DND-41 (cell line): ENCODE measurements around the gene DIAPH1.

Experiments
- ATAC-seq: fragments of 200-7000 bp; cut with Tn5 transposase; 3 replicates; pipeline ENCODE4 v1.9.1; 2021; ENCODE audit warnings: low read depth; ENCODE audit not compliant: insufficient read depth
- DNase-seq: peaks from one replicate; pipeline ENCODE4 v3.0.0-alpha.2; 2020
- H2AFZ ChIP-seq: 2 replicates; pipeline ENCODE4 v1.6.0; 2012; ENCODE audit warnings: low read depth, low read length
- H3K27ac ChIP-seq: 2 replicates; pipeline ENCODE4 v1.5.1; 2012; ENCODE audit warnings: low read length, inconsistent platforms
- H3K27me3 ChIP-seq: fragments of 200-600 bp; sonication (generic); 2 replicates; pipeline ENCODE4 v1.6.0; 2012; ENCODE audit warnings: low read length, mild to moderate bottlenecking, inconsistent platforms; ENCODE audit not compliant: insufficient read depth, poor library complexity
- H3K36me3 ChIP-seq: 2 replicates; pipeline ENCODE4 v1.5.1; 2012; ENCODE audit warnings: low read length, inconsistent platforms; ENCODE audit not compliant: insufficient read depth
- H3K4me1 ChIP-seq: 2 replicates; pipeline ENCODE4 v1.5.1; 2012; ENCODE audit warnings: mild to moderate bottlenecking, low read length; ENCODE audit not compliant: insufficient read depth
- H3K4me2 ChIP-seq: 2 replicates; pipeline ENCODE4 v1.6.0; 2012; ENCODE audit warnings: mild to moderate bottlenecking, moderate library complexity, low read length, inconsistent platforms; ENCODE audit not compliant: insufficient read depth
- H3K4me3 ChIP-seq, 2 experiments: fragments of 200-600 bp in 1 of 2; shearing (Covaris generic) in 1 of 2; 2 replicates each; pipeline ENCODE4 v1.5.1; 2012 to 2016; ENCODE audit warnings: inconsistent platforms in 2 of 2, low read length in 2 of 2, mild to moderate bottlenecking in 2 of 2, low read depth in 1 of 2, moderate library complexity in 1 of 2
- H3K79me2 ChIP-seq: 2 replicates; pipeline ENCODE4 v1.6.0; 2012; ENCODE audit warnings: low read length, inconsistent platforms; ENCODE audit not compliant: insufficient read depth
- H3K9ac ChIP-seq: 2 replicates; pipeline ENCODE4 v1.6.0; 2012; ENCODE audit warnings: low read depth, mild to moderate bottlenecking, inconsistent platforms, low read length, moderate library complexity
- H3K9me3 ChIP-seq: 2 replicates; pipeline ENCODE4 v1.5.1; 2012; ENCODE audit warnings: low read length, moderate library complexity, mild to moderate bottlenecking, inconsistent platforms; ENCODE audit not compliant: insufficient read depth, severe bottlenecking
- H4K20me1 ChIP-seq: 2 replicates; pipeline ENCODE4 v1.6.0; 2012; ENCODE audit warnings: low read length; ENCODE audit not compliant: insufficient read depth
- EZH2 ChIP-seq: IDR thresholded peaks from 3 replicates; pipeline ENCODE4 v1.6.1; 2012; ENCODE audit warnings: borderline replicate concordance, low read depth, mild to moderate bottlenecking, moderate library complexity, low read length, inconsistent platforms; ENCODE audit not compliant: severe bottlenecking
- TF ChIP-seq, protein P1 (sequence below): IDR thresholded peaks from 2 replicates; pipeline ENCODE4 v1.5.1; 2012; ENCODE audit warnings: borderline replicate concordance, low read length, moderate library complexity, mild to moderate bottlenecking; ENCODE audit not compliant: poor library complexity, severe bottlenecking; ENCODE audit errors: extremely low read depth

DIAPH1 gene

DNA sequence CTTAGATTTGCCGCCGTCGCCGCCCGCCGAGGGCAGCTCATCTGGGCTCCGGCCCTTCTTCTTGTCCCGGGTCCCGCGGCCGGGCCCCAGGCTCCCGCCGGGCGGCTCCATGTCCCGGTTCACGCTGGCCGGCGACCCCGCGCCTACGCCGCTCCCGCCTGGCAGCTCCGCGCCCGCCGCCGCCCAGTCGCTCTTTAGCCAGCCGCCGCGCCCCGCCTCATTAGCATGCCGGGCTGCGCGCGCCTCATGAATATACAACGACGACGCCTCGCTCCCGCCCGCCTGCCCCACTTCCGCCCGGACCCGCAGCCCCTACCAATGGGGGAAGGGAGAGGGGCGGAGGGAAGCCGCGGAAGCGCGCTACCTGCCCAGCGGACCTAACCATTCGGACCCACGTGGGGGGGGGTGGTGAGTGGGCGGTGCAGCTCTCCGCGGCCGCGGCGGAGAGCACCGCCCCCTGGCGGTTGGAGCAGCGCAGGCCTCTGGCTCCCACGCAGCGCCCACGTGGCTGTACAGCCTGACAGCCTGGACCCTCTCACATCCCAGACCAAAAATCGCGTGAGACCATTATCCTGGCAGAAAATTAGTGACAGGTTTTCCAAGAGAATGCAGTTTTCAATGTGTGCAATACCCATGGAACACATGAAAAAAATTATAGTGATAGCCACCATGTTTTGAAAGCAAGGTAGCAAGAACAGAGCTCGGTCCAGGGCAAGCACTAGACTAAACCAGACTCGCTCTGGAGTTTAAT, at the start of gene DIAPH1:
Gene DIAPH1, minus strand, starts transcription at position 197 of the 751 bp plus-strand sequence. Its CDS starts 86 bp downstream, at position 111.
- H3K79me2 ChIP-seq: peaks cover 51% of the 10 kb centered on the region
- H3K4me1 ChIP-seq: peaks cover 44% of the 10 kb centered on the region
- H2AFZ ChIP-seq: peak within 1 kb of the TSS; percentile 74
- H3K9me3 ChIP-seq: no peaks in the 10 kb centered on the region
- no peaks in the 10 kb centered on the region for H3K27me3 ChIP-seq
- peaks cover 14% of the 10 kb centered on the region; the same call in 1 of the 2 replicates for H4K20me1 ChIP-seq
- H3K4me2 ChIP-seq: peak within 1 kb of the TSS; percentile 77
- peak; percentile 97 for DNase-seq
- H3K9ac ChIP-seq: peak within 1 kb of the TSS; percentile 97
- TF ChIP-seq, protein P1, sequence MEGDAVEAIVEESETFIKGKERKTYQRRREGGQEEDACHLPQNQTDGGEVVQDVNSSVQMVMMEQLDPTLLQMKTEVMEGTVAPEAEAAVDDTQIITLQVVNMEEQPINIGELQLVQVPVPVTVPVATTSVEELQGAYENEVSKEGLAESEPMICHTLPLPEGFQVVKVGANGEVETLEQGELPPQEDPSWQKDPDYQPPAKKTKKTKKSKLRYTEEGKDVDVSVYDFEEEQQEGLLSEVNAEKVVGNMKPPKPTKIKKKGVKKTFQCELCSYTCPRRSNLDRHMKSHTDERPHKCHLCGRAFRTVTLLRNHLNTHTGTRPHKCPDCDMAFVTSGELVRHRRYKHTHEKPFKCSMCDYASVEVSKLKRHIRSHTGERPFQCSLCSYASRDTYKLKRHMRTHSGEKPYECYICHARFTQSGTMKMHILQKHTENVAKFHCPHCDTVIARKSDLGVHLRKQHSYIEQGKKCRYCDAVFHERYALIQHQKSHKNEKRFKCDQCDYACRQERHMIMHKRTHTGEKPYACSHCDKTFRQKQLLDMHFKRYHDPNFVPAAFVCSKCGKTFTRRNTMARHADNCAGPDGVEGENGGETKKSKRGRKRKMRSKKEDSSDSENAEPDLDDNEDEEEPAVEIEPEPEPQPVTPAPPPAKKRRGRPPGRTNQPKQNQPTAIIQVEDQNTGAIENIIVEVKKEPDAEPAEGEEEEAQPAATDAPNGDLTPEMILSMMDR: peak; percentile 99
- TF ChIP-seq EZH2: no peak
- H3K36me3 ChIP-seq: peaks cover 51% of the 10 kb centered on the region
- peak; percentile 93 for ATAC-seq
- H3K4me3 ChIP-seq: peak within 1 kb of the TSS; percentile 69 to 87
- H3K27ac ChIP-seq: peak within 1 kb of the TSS; percentile 75

DNA sequence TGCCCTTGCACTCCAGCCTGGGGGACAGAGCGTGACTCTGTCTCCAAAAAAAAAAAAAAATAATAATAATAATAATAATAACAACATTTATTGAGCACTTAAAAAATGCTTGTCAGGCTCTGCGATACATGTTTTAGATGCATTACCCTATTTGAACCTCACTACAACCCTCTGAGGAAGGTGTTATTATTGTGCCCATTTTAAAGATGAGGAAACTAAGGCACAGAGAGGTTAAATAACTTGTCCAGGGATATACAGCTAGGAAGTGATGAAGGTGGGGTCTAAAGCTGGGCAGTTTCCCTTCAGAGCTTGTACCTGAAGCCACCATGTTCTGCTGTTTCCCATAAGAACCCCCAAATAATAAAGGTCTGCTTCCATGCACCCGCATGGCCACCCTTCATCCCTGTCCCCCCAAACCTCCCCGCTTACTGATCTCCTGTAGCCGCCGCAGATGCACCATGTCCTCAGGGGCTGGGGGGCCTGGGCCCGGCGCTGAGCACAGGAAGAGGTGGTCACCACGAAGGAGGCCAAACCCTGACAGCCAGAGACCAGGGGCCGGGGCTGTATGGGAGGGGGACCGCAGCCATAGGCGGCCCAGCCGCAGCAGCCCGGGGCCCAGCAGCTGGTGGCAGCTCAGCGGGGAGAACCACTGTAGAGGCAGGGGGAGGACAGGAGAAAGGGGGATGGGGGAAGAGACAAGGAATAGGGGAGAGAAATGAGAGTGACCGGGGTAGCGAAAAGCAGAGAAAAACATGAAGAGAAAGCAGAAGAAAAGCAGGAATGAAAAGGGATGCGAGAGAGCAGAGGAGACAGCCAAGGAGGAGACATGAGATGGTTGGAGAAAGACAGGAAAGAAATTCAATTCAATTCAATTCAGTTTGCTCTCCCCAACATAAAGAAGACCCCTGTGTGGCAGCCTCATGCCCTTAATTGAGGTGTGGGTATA, 47.5 kb upstream of the DIAPH1 start:
- ATAC-seq: no peak
- H3K4me3 ChIP-seq: no peak overlapping the region

DNA sequence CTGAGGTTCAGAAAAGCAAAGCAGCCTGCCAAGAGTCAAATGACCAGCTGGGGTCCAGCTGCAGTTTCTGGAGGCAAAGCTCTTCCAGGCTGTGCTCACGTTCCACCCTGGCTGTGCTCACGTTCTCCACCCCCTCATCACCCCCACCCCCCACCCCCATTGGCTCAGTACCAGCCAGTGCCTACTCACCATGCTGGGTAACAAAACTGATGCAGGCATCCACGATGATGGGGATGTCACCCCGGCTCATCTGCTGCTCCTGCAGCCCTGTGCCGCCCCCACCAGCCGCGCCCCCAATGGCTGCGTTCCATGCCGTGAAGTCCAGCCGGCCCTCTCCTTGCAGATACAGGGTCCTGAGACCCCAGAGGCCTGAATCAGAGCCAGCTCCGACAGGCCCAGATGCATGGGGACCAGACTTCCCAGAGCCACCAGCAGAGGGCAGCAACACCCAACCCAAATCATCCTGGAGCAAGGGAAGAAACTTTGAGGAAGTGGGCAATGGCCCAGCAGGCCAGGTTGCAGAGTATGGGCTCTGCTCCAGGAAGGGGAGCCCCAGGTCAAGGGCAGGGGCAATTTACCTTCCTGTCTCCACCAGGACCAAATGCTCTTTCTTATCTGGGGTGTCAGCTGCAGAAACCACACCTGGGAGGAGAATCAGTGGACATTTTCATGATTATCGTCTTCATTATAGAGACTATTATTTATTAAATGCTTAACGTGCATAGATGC, 46.1 kb upstream of the DIAPH1 start:
- Histone ChIP-seq H3K9me3 (no peaks in the 10 kb centered on the region), H3K27me3 (no peaks in the 10 kb centered on the region), H3K9ac (no peak overlapping the region), H3K4me1 (no peaks in the 10 kb centered on the region), H2AFZ (no peak overlapping the region), H3K79me2 (no peaks in the 10 kb centered on the region), H3K4me2 (no peak overlapping the region), H4K20me1 (no peaks in the 10 kb centered on the region; the same call in 1 of the 2 replicates), H3K36me3 (no peaks in the 10 kb centered on the region), H3K27ac (no peak overlapping the region), H3K4me3 (no peak overlapping the region)
- ATAC-seq (peak; percentile 99), DNase-seq (peak; percentile 79)
- TF ChIP-seq, protein P1: peak; percentile 96
- no peak for TF ChIP-seq EZH2

More for the DNA sequence above, 47.5 kb upstream of the DIAPH1 start:
- TF ChIP-seq EZH2: no peak
- TF ChIP-seq, protein P1: no peak
- H3K9me3 ChIP-seq: no peaks in the 10 kb centered on the region
- H3K4me2 ChIP-seq: no peak overlapping the region
- H3K79me2 ChIP-seq: no peaks in the 10 kb centered on the region
- no peaks in the 10 kb centered on the region for H3K4me1 ChIP-seq
- no peaks in the 10 kb centered on the region; the same call in 1 of the 2 replicates for H4K20me1 ChIP-seq
- DNase-seq: no peak
- no peak overlapping the region for H3K27ac ChIP-seq
- no peak overlapping the region for H3K9ac ChIP-seq
- H3K27me3 ChIP-seq: no peaks in the 10 kb centered on the region
- no peaks in the 10 kb centered on the region for H3K36me3 ChIP-seq
- H2AFZ ChIP-seq: no peak overlapping the region
